Measurements from ENCODE around the gene ABTB1.
"Not testable (repeated sequence)": the region's sequence is repeated elsewhere in the genome, so short reads cannot be mapped to it uniquely, and the experiment has no call there.

Gene ABTB1

GRCh38 chr3:127650236-127650635 is 22.5 kb upstream of the ABTB1 start:
- DNase-seq = no peak

- DNase-seq = no peak
Measured at GRCh38 chr3:127651516-127652172, 21.1 kb upstream of the ABTB1 start.

- peak in 5 of 14 donors; percentile 10 to 42 (median 29) for DNase-seq
Measured at GRCh38 chr3:127652246-127652995, 20.3 kb upstream of the ABTB1 start.

- no peak for DNase-seq
Measured at GRCh38 chr3:127654374-127654773, 18.4 kb upstream of the ABTB1 start.

- DNase-seq = not testable (repeated sequence)
Measured at GRCh38 chr3:127654993-127655392, 17.8 kb upstream of the ABTB1 start.

GRCh38 chr3:127655641-127656040 is 17.1 kb upstream of the ABTB1 start:
- no peak for DNase-seq

- no peak for DNase-seq
Measured at GRCh38 chr3:127656906-127657305, 15.8 kb upstream of the ABTB1 start.

GRCh38 chr3:127658234-127658633 is 14.5 kb upstream of the ABTB1 start:
- DNase-seq = no peak

GRCh38 chr3:127660621-127661251 is 12.0 kb upstream of the ABTB1 start:
- no peak for DNase-seq

- no peak for DNase-seq
Measured at GRCh38 chr3:127661600-127661999, 11.2 kb upstream of the ABTB1 start.

- DNase-seq = no peak
Measured at GRCh38 chr3:127662001-127662469, 10.7 kb upstream of the ABTB1 start.

- peak in 1 of 14 donors; percentile 34 for DNase-seq
Measured at GRCh38 chr3:127663151-127663550, 9.6 kb upstream of the ABTB1 start.

GRCh38 chr3:127665165-127665564 is 7.6 kb upstream of the ABTB1 start:
- DNase-seq = no peak

- no peak for DNase-seq
Measured at GRCh38 chr3:127665586-127665985, 7.2 kb upstream of the ABTB1 start.

GRCh38 chr3:127666676-127667075 is 6.1 kb upstream of the ABTB1 start:
- peak in 1 of 14 donors; percentile 77 for DNase-seq

GRCh38 chr3:127667119-127667681 is 5.6 kb upstream of the ABTB1 start:
- DNase-seq = peak in 7 of 14 donors; percentile 25 to 91 (median 46)

- no peak for DNase-seq
Measured at GRCh38 chr3:127668906-127669305, 3.8 kb upstream of the ABTB1 start.

- no peak for DNase-seq
Measured at GRCh38 chr3:127669541-127670228, 3.1 kb upstream of the ABTB1 start.

GRCh38 chr3:127670229-127670559 is 2.6 kb upstream of the ABTB1 start:
- no peak for DNase-seq

GRCh38 chr3:127670761-127671522 is 1.8 kb upstream of the ABTB1 start:
- DNase-seq = no peak

- DNase-seq = no peak
Measured at GRCh38 chr3:127671523-127672428, 976 bp upstream of the ABTB1 start.

All from C1 segment of cervical spinal cord (tissue), 14 donors.